Retinal pigment epithelial cell (primary cell): ENCODE measurements around the gene MYO18B.

Source experiments
- DNase-seq: peaks from one replicate; pipeline ENCODE4 v3.0.0-alpha.2; 2010; ENCODE audit warnings: low read depth
- H3K4me3 ChIP-seq: 2 replicates; pipeline ENCODE4 v1.5.1; 2011; ENCODE audit warnings: mild to moderate bottlenecking, low read length, control low read depth, moderate library complexity
- TF ChIP-seq, protein P1 (sequence below): conservative IDR thresholded peaks from 2 replicates; pipeline ENCODE4 v1.5.1; 2011; ENCODE audit warnings: low read depth, low read length, control low read depth, inconsistent platforms

The MYO18B gene

DNA sequence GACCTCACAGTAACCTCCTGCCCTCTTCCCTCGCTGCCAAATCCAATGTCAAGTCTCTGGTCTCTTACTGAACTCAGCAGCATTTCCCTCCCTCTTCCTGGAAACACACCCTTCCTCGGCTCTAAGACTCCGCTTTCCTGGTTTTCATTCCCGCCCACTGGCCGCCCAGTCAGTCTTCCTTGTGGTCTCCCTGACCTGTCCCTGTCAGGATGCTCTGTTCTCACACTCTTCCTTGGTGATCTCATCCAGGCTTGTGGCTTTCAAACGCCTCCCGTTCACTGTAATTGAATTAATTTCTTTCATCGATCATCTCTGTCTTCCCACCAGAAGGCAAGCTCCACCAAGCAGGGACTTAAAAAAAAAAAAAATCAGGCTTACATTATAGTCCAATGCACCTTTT is 33.5 kb downstream of the MYO18B start:
- H3K4me3 ChIP-seq, result no peak overlapping the region
- TF ChIP-seq, protein P1, sequence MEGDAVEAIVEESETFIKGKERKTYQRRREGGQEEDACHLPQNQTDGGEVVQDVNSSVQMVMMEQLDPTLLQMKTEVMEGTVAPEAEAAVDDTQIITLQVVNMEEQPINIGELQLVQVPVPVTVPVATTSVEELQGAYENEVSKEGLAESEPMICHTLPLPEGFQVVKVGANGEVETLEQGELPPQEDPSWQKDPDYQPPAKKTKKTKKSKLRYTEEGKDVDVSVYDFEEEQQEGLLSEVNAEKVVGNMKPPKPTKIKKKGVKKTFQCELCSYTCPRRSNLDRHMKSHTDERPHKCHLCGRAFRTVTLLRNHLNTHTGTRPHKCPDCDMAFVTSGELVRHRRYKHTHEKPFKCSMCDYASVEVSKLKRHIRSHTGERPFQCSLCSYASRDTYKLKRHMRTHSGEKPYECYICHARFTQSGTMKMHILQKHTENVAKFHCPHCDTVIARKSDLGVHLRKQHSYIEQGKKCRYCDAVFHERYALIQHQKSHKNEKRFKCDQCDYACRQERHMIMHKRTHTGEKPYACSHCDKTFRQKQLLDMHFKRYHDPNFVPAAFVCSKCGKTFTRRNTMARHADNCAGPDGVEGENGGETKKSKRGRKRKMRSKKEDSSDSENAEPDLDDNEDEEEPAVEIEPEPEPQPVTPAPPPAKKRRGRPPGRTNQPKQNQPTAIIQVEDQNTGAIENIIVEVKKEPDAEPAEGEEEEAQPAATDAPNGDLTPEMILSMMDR, result no peak

DNA sequence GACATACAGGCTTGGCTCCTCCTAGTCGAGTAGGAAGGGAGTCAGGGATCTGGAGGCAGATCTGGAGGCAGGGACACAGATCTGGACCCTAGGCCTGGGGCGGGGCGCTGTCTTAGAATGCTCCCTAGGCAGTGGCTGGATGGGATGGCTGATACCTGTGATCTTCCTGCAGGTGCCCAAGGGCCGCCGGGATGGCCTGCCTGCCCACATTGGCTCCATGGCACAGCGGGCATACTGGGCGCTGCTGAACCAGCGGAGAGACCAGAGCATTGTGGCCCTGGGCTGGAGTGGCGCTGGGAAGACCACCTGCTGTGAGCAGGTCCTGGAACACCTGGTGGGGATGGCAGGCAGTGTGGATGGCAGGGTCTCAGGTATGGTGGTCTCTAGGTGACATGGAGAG is 35.4 kb downstream of the MYO18B start:
- TF ChIP-seq, protein P1, result no peak
- H3K4me3 ChIP-seq, result no peak overlapping the region
- no peak for DNase-seq

More for the DNA sequence above, 33.5 kb downstream of the MYO18B start:
- no peak for DNase-seq

DNA sequence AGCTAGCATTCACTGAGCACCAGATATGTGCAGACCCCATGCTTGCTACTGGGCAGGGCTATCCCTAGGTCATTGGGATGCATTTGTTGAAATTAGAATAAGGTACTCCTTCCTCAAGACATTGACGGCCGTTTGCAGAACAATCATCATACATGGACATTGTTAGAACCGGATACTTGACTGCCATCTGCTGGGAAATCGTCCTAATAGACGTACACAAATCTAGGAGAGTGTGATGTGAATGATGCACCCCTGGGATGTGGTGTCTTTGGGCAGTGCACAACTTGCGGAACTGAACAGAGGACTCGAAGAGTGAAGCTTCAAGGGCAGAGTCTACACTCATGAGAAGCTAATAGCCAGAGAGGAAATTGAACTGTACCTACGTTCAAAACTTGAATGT is 35.9 kb downstream of the MYO18B start:
- H3K4me3 ChIP-seq, result no peak overlapping the region
- DNase-seq, result no peak
- TF ChIP-seq, protein P1, result peak; percentile 42

DNA sequence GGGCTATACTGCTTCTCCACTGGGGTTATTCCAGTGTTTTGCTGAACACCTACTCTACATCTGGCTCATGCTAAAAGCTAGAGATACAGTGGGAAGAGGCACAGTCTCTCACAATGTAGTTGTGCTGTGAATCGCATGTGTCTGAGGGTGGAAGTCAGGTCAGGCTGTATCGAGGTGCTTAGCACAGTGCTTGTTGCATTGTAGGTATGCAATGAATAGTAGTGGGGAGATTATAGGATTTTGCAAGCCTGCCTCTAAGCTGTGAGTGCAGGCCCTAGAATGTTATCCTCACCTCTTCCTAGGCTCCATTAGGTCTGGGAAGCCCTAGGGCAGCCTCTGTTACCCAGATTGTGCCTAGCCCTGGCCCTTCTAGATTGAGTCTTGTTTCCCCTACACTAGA is 37.4 kb downstream of the MYO18B start:
- no peak for DNase-seq
- TF ChIP-seq, protein P1, result no peak

DNA sequence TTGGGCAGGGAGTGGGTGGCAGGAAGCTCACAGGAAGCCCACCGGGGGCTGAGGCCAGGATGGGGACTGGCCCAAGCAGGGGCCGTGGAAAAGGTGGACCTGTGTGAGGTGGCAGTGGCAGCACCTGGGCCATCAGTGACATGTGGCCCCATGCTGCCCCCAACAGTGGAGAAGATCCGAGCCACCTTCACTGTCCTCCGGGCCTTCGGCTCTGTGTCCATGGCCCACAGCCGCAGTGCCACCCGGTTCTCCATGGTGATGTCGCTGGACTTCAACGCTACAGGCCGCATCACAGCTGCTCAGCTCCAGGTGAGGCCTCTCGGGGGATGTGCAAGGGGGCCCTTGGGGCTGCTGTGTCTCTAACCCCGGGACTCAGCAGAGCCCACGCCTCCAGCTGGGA is 37.9 kb downstream of the MYO18B start:
- TF ChIP-seq, protein P1, result no peak
- no peak for DNase-seq
- H3K4me3 ChIP-seq, result no peak overlapping the region

More for the DNA sequence above, 37.4 kb downstream of the MYO18B start:
- no peak overlapping the region for H3K4me3 ChIP-seq

DNA sequence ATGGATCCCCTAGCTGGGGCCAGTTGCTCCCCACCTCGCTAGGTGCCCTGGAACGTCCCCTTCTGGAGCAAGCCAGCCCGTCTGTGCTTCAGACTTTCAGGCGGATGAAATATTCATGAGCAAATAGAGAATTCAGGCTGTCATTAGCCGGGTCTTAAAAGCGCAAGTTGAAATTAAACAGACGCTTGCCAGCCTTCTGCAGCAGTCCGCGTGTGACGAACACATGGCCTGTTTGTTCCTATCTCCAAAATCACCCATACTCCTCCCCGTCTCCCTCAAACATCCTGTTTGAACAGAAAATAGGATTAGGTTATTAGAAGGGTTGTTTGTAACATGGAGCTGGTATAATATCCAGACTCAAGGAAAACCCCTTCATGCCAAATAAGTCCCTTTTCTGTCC is 38.7 kb downstream of the MYO18B start:
- TF ChIP-seq, protein P1, result no peak
- no peak overlapping the region for H3K4me3 ChIP-seq
- DNase-seq, result no peak

DNA sequence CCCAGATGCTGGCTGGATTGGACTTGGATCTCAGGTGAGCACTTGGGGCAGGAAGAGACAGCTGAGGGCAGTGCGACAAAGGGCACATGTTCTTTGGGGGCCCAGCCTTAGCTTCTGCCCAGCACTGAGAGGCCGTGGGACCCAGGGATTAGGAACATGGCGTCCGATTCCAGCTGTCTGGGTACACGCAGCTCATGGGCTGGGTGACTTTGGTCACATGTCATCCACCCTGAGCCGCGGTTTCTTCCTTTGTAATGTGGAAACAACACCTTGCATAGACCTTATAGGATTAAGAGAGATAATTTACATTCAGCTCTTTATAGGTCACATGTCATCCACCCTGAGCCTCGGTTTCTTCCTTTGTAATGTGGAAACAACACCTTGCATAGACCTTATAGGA is 39.8 kb downstream of the MYO18B start:
- no peak overlapping the region for H3K4me3 ChIP-seq
- DNase-seq, result no peak
- TF ChIP-seq, protein P1, result no peak
